SU-DHL-6 (cell line): Measurements from ENCODE around the gene SETD4.

Experiments used
- CTCF ChIP-seq: fragments of 200-600 bp; sonication (generic); IDR thresholded peaks from one replicate; pipeline ENCODE4 v1.5.1; 2017; ENCODE audit warnings: antibody characterized with exemption, mild to moderate bottlenecking, low read length, moderate library complexity; ENCODE audit not compliant: insufficient read depth, poor library complexity, severe bottlenecking
- EZH2phosphoT487 ChIP-seq: fragments of 200-600 bp; sonication (generic), shearing (Covaris generic); conservative IDR thresholded peaks from 2 replicates; pipeline ENCODE4 v1.6.1; 2018; ENCODE audit warnings: mild to moderate bottlenecking, antibody characterized with exemption, low read length, moderate library complexity, mixed read lengths

GRCh38 chr21:36063375-36064084 lies 3.2 kb upstream of the SETD4 start:
- TF ChIP-seq CTCF (no peak), EZH2phosphoT487 (no peak)
